HepG2 (cell line): Measurements from ENCODE around the gene NOL12. TPM values are rescaled to one million over a fixed set of nuclear protein-coding genes. Genes with fewer than 3 reads are reported as not detected.

Source experiments
- CREB1 ChIP-seq, 2 experiments: fragments of 450-650 bp in 1 of 2; IDR thresholded peaks; 2 replicates each; pipeline ENCODE4 v1.6.1; 2016 to 2017; ENCODE audit warnings: control low read depth in 1 of 2, mild to moderate bottlenecking in 1 of 2, missing compliant biosample characterization in 1 of 2, missing genetic modification characterization in 1 of 2
- CREM ChIP-seq, 2 experiments: sonication (generic) in 1 of 2; formaldehyde crosslinking in 1 of 2; IDR thresholded peaks; 2 replicates each; pipeline versions ENCODE4 v1.4.0 to v1.6.1; 2016 to 2020; ENCODE audit warnings: antibody characterized with exemption in 1 of 2, mild to moderate bottlenecking in 1 of 2, missing genetic modification reagents in 1 of 2
- EEA1 ChIP-seq: sonication (generic); formaldehyde crosslinking; IDR thresholded peaks from 2 replicates; pipeline ENCODE4 v1.5.1; 2020; ENCODE audit warnings: mild to moderate bottlenecking, missing genetic modification reagents, borderline replicate concordance
- HNRNPUL1 ChIP-seq: fragments of 200-400 bp; formaldehyde crosslinking; IDR thresholded peaks from 2 replicates; pipeline ENCODE4 v1.6.1; 2017; ENCODE audit warnings: low read depth, mild to moderate bottlenecking, low read length, moderate library complexity
- MAFK ChIP-seq, 2 experiments: IDR thresholded peaks in 1 of 2; conservative IDR thresholded peaks in 1 of 2; 2 replicates each; pipeline ENCODE4 v1.6.1; 2011; ENCODE audit warnings: improper control_type of control experiment in 2 of 2, low read length in 2 of 2
- MEIS2 ChIP-seq: sonication (generic); formaldehyde crosslinking; IDR thresholded peaks from 2 replicates; pipeline ENCODE4 v1.9.0; 2021; ENCODE audit warnings: mild to moderate bottlenecking, missing genetic modification reagents
- NR1H2 ChIP-seq: sonication (generic); formaldehyde crosslinking; IDR thresholded peaks from 2 replicates; pipeline ENCODE4 v1.8.1; 2022; ENCODE audit warnings: low read depth, missing genetic modification reagents, borderline replicate concordance
- ONECUT2 ChIP-seq: sonication (generic); formaldehyde crosslinking; IDR thresholded peaks from 2 replicates; pipeline ENCODE4 v1.4.0; 2020; ENCODE audit warnings: missing genetic modification reagents
- REPIN1 ChIP-seq: sonication (generic); formaldehyde crosslinking; IDR thresholded peaks from 2 replicates; pipeline ENCODE4 v1.8.0; 2022; ENCODE audit warnings: missing genetic modification reagents, low read depth, mild to moderate bottlenecking, borderline replicate concordance
- ZFP37 ChIP-seq: sonication (generic); formaldehyde crosslinking; IDR thresholded peaks from 2 replicates; pipeline ENCODE4 v1.4.0; 2020; ENCODE audit warnings: missing genetic modification reagents, borderline replicate concordance
- ZNF225 ChIP-seq: sonication (generic); formaldehyde crosslinking; IDR thresholded peaks from 2 replicates; pipeline ENCODE4 v1.4.0; 2020; ENCODE audit warnings: mild to moderate bottlenecking, missing genetic modification reagents
- ZNF343 ChIP-seq: sonication (generic); formaldehyde crosslinking; IDR thresholded peaks from 2 replicates; pipeline ENCODE4 v1.4.0; 2020; ENCODE audit warnings: mild to moderate bottlenecking, missing genetic modification reagents
- ZNF563 ChIP-seq: sonication (generic); formaldehyde crosslinking; IDR thresholded peaks from 2 replicates; pipeline ENCODE4 v1.8.0; 2022; ENCODE audit warnings: mild to moderate bottlenecking, moderate library complexity, missing genetic modification reagents
- ZNF572 ChIP-seq: sonication (generic); formaldehyde crosslinking; IDR thresholded peaks from 2 replicates; pipeline ENCODE4 v1.5.1; 2020; ENCODE audit warnings: mild to moderate bottlenecking, missing genetic modification reagents
- polyA plus RNA-seq, 8 experiments: library from polyadenylated mRNA; depleted of rRNA in 3 of 8; stranded (reverse) in 7 of 8; unstranded in 1 of 8; fragments of >200 nt; fragmentation: Illumina TruSeq in 4 of 8; extraction: Trizol in 4 of 8; gene quantifications; 2 replicates each; pipeline versions ENCODE4 v1.2.1 to v1.2.3, GENCODE V29; 2011 to 2016; ENCODE audit warnings: low read depth in 4 of 8, missing spikeins in 1 of 8, mixed read lengths in 1 of 8; ENCODE audit not compliant: insufficient read depth in 1 of 8
- total RNA-seq, 5 experiments: library from RNA; depleted of rRNA; stranded (reverse); fragments of >200 nt; fragmentation: Illumina TruSeq; extraction: Trizol; gene quantifications; 2 replicates each; pipeline ENCODE4 v1.2.3, GENCODE V29; 2016; ENCODE audit warnings: low read depth in 1 of 5
- TF ChIP-seq, protein P1 (sequence below): IDR thresholded peaks from 2 replicates; pipeline ENCODE4 v1.6.1; 2018; ENCODE audit warnings: missing genetic modification reagents
- TF ChIP-seq, protein P2 (sequence below): sonication (generic); formaldehyde crosslinking; IDR thresholded peaks from 2 replicates; pipeline ENCODE4 v1.4.0; 2020; ENCODE audit warnings: missing genetic modification reagents, mild to moderate bottlenecking, borderline replicate concordance
- TF ChIP-seq, protein P3 (sequence below): sonication (generic); formaldehyde crosslinking; IDR thresholded peaks from 2 replicates; pipeline ENCODE4 v1.4.0; 2020; ENCODE audit warnings: missing genetic modification reagents; ENCODE audit errors: not compliant biosample characterization
- TF ChIP-seq, protein P4 (sequence below), 2 experiments: IDR thresholded peaks; 2 replicates each; pipeline ENCODE4 v1.6.1; 2011 to 2012; ENCODE audit warnings: low read length in 2 of 2, borderline replicate concordance in 1 of 2, low read depth in 1 of 2, mild to moderate bottlenecking in 1 of 2, moderate library complexity in 1 of 2

NOL12 gene
- total and polyA plus RNA-seq, 2 of the 13 experiments (the other 11 are each of a cell fraction or from before 2014, with no cell fraction given) = 14.3 to 31.4 TPM

DNA sequence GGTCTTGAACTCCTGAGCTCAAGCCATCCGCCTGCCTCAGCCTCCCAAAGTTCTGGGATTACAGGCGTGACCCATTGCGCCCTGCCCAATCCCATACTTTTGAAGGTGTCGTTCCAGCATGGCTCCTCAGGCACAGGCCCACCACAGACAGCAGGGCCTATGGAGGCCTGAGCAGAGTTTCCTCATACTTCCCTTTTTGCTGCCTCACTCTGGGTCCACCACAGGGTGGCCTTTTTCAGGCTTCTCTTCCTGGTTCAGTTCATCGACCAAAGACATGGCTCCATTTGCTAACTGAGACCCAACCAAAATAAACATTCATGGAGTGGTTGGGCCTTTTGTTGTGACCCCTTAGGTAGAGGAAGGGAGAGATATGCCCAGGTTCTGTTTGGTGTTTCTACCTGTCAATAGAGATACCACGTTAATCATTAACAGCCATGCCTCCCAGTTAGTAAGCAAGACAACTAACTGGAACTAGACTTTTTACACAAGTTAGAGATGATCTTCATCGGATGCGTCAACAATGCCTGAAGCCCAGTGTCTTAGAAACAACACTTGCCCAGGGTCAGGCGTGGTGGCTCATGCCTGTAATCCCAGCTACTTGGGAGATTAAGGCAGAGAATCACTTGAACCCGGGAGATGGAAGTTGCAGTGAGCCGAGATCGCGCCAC, 45.8 kb downstream of the NOL12 start (continued):
- TF ChIP-seq, protein P1, sequence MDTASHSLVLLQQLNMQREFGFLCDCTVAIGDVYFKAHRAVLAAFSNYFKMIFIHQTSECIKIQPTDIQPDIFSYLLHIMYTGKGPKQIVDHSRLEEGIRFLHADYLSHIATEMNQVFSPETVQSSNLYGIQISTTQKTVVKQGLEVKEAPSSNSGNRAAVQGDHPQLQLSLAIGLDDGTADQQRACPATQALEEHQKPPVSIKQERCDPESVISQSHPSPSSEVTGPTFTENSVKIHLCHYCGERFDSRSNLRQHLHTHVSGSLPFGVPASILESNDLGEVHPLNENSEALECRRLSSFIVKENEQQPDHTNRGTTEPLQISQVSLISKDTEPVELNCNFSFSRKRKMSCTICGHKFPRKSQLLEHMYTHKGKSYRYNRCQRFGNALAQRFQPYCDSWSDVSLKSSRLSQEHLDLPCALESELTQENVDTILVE (CRISPR knock-in tag) = peak; percentile 77
- no peak for TF ChIP-seq CREB1 (IDR thresholded peaks at IDR 0.05)
- peak; percentile 46; the same call in 1 of the 2 replicates for TF ChIP-seq CREB1 (CRISPR knock-in tag; IDR thresholded peaks at IDR 0.05)
- peak; percentile 67; the same call in 1 of the 2 replicates for TF ChIP-seq ONECUT2
- TF ChIP-seq ZNF563 = no peak
- TF ChIP-seq, protein P2, sequence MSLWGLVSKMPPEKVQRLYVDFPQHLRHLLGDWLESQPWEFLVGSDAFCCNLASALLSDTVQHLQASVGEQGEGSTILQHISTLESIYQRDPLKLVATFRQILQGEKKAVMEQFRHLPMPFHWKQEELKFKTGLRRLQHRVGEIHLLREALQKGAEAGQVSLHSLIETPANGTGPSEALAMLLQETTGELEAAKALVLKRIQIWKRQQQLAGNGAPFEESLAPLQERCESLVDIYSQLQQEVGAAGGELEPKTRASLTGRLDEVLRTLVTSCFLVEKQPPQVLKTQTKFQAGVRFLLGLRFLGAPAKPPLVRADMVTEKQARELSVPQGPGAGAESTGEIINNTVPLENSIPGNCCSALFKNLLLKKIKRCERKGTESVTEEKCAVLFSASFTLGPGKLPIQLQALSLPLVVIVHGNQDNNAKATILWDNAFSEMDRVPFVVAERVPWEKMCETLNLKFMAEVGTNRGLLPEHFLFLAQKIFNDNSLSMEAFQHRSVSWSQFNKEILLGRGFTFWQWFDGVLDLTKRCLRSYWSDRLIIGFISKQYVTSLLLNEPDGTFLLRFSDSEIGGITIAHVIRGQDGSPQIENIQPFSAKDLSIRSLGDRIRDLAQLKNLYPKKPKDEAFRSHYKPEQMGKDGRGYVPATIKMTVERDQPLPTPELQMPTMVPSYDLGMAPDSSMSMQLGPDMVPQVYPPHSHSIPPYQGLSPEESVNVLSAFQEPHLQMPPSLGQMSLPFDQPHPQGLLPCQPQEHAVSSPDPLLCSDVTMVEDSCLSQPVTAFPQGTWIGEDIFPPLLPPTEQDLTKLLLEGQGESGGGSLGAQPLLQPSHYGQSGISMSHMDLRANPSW (CRISPR knock-in tag) = peak; percentile 91; the same call in 1 of the 2 replicates
- TF ChIP-seq ZFP37 = no peak
- TF ChIP-seq HNRNPUL1 = no peak
- TF ChIP-seq CREM (IDR thresholded peaks at IDR 0.05) = peak; percentile 57
- TF ChIP-seq CREM (CRISPR knock-in tag; IDR thresholded peaks at IDR 0.05) = no peak
- no peak for TF ChIP-seq EEA1 (CRISPR knock-in tag)
- no peak for TF ChIP-seq NR1H2 (CRISPR knock-in tag)
- TF ChIP-seq ZNF572 (CRISPR knock-in tag) = no peak
- TF ChIP-seq ZNF225 (CRISPR knock-in tag) = no peak
- TF ChIP-seq REPIN1 (CRISPR knock-in tag) = peak; percentile 86; the same call in 1 of the 2 replicates
- no peak for TF ChIP-seq ZNF343 (CRISPR knock-in tag)
- no peak for TF ChIP-seq MEIS2 (CRISPR knock-in tag)
- TF ChIP-seq, protein P3, sequence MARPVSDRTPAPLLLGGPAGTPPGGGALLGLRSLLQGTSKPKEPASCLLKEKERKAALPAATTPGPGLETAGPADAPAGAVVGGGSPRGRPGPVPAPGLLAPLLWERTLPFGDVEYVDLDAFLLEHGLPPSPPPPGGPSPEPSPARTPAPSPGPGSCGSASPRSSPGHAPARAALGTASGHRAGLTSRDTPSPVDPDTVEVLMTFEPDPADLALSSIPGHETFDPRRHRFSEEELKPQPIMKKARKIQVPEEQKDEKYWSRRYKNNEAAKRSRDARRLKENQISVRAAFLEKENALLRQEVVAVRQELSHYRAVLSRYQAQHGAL (CRISPR knock-in tag) = no peak
- TF ChIP-seq MAFK (conservative IDR thresholded peaks at IDR 0.05 in 1 of 2, IDR thresholded peaks at IDR 0.05 in 1 of 2; ENCODE audit: low read length in 2 of 2) = no peak
- TF ChIP-seq, protein P4, sequence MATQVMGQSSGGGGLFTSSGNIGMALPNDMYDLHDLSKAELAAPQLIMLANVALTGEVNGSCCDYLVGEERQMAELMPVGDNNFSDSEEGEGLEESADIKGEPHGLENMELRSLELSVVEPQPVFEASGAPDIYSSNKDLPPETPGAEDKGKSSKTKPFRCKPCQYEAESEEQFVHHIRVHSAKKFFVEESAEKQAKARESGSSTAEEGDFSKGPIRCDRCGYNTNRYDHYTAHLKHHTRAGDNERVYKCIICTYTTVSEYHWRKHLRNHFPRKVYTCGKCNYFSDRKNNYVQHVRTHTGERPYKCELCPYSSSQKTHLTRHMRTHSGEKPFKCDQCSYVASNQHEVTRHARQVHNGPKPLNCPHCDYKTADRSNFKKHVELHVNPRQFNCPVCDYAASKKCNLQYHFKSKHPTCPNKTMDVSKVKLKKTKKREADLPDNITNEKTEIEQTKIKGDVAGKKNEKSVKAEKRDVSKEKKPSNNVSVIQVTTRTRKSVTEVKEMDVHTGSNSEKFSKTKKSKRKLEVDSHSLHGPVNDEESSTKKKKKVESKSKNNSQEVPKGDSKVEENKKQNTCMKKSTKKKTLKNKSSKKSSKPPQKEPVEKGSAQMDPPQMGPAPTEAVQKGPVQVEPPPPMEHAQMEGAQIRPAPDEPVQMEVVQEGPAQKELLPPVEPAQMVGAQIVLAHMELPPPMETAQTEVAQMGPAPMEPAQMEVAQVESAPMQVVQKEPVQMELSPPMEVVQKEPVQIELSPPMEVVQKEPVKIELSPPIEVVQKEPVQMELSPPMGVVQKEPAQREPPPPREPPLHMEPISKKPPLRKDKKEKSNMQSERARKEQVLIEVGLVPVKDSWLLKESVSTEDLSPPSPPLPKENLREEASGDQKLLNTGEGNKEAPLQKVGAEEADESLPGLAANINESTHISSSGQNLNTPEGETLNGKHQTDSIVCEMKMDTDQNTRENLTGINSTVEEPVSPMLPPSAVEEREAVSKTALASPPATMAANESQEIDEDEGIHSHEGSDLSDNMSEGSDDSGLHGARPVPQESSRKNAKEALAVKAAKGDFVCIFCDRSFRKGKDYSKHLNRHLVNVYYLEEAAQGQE (IDR thresholded peaks at IDR 0.05; ENCODE audit: borderline replicate concordance in 1 of 2, low read depth in 1 of 2, low read length in 2 of 2) = no peak
